Activated CD4-positive, alpha-beta T cell treated with anti-CD3 and anti-CD28 coated beads, Interleukin-2, amount 10 ng/mL, durations not matched to agents 24 days and 14 days (primary cell): ENCODE data around the gene ANKAR. TPM values are rescaled to one million over a fixed set of nuclear protein-coding genes. Genes with fewer than 3 reads are reported as not detected.
"Not testable (repeated sequence)": the region's sequence is repeated elsewhere in the genome, so short reads cannot be mapped to it uniquely, and the experiment has no call there.

Source experiments
- DNase-seq: peaks from one replicate; pipeline ENCODE4 v3.0.0; 2022
- H3K27ac Mint-ChIP-seq: one replicate; pipeline ENCODE4 v1.8.0; 2022; ENCODE audit warnings: mild to moderate bottlenecking, mixed read lengths
- H3K27me3 Mint-ChIP-seq: one replicate; pipeline ENCODE4 v1.8.0; 2022; ENCODE audit warnings: mixed read lengths
- H3K36me3 Mint-ChIP-seq: one replicate; pipeline ENCODE4 v1.8.0; 2022; ENCODE audit warnings: low read depth, mild to moderate bottlenecking, mixed read lengths
- H3K4me1 Mint-ChIP-seq: one replicate; pipeline ENCODE4 v1.8.0; 2021; ENCODE audit warnings: mixed read lengths
- H3K4me3 Mint-ChIP-seq: one replicate; pipeline ENCODE4 v1.8.0; 2022; ENCODE audit warnings: mild to moderate bottlenecking, moderate library complexity, mixed read lengths
- H3K9me3 Mint-ChIP-seq: one replicate; pipeline ENCODE4 v1.8.0; 2021; ENCODE audit warnings: mixed read lengths
- intact Hi-C: fragments of 100-400 bp; cut with micrococcal nuclease; formaldehyde crosslinking; loops from one replicate; pipeline ENCODE4 v1.15.1; 2023
- total RNA-seq: library from RNA; stranded (reverse); gene quantifications from 2 replicates; pipeline ENCODE4 v1.2.3, GENCODE V29; 2022

The ANKAR gene
- total RNA-seq, 1 donor from 2014 or later = 3.4 TPM

GRCh38 chr2:189673661-189674373 lies 653 bp upstream of the ANKAR start:
- H3K4me1 Mint-ChIP-seq = peaks cover 24% of the 10 kb centered on the region
- peaks cover 49% of the 10 kb centered on the region for H3K36me3 Mint-ChIP-seq
- no peaks in the 10 kb centered on the region for H3K27me3 Mint-ChIP-seq
- H3K27ac Mint-ChIP-seq = peak overlapping the region; percentile 83
- intact Hi-C loops = loop anchor here (1.0 to 2.0 kb wide), 3 partner anchors 13 to 110 kb away; partner anchors contain the start of genes ASNSD1, ORMDL1 and PMS1
- peak overlapping the region; percentile 86 for H3K4me3 Mint-ChIP-seq
- peaks cover 11% of the 10 kb centered on the region for H3K9me3 Mint-ChIP-seq
- no peak for DNase-seq

- Mint-ChIP-seq H3K4me1 (peaks cover 36% of the 10 kb centered on the region), H3K9me3 (peaks cover 17% of the 10 kb centered on the region), H3K36me3 (peaks cover 49% of the 10 kb centered on the region), H3K27ac (no peak overlapping the region), H3K4me3 (no peak overlapping the region), H3K27me3 (no peaks in the 10 kb centered on the region)
- intact Hi-C loops = no loop called here
- no peak for DNase-seq
Observed at GRCh38 chr2:189676471-189676870, 2.0 kb downstream of the ANKAR start.

GRCh38 chr2:189679226-189679625 lies 4.8 kb downstream of the ANKAR start:
- intact Hi-C loops = no loop called here
- peaks cover 26% of the 10 kb centered on the region for H3K4me1 Mint-ChIP-seq

GRCh38 chr2:189681203-189681602 lies 6.7 kb downstream of the ANKAR start:
- DNase-seq = no peak
- no peak overlapping the region for H3K4me3 Mint-ChIP-seq
- intact Hi-C loops = no loop called here
- no peaks in the 10 kb centered on the region for H3K27me3 Mint-ChIP-seq
- H3K36me3 Mint-ChIP-seq = peaks cover 27% of the 10 kb centered on the region
- H3K4me1 Mint-ChIP-seq = peaks cover 21% of the 10 kb centered on the region
- H3K9me3 Mint-ChIP-seq = peaks cover 17% of the 10 kb centered on the region
- H3K27ac Mint-ChIP-seq = no peak overlapping the region

More at GRCh38 chr2:189679226-189679625, 4.8 kb downstream of the ANKAR start:
- Mint-ChIP-seq H3K4me3 (no peak overlapping the region), H3K27me3 (no peaks in the 10 kb centered on the region), H3K9me3 (peaks cover 17% of the 10 kb centered on the region), H3K27ac (no peak overlapping the region), H3K36me3 (peaks cover 32% of the 10 kb centered on the region)
- DNase-seq = no peak

GRCh38 chr2:189681903-189682302 lies 7.4 kb downstream of the ANKAR start:
- Mint-ChIP-seq H3K36me3 (peaks cover 27% of the 10 kb centered on the region), H3K9me3 (peaks cover 17% of the 10 kb centered on the region), H3K27me3 (no peaks in the 10 kb centered on the region), H3K4me3 (no peak overlapping the region), H3K27ac (no peak overlapping the region), H3K4me1 (peaks cover 21% of the 10 kb centered on the region)
- intact Hi-C loops = no loop called here
- DNase-seq = no peak

GRCh38 chr2:189683348-189683747 lies 8.9 kb downstream of the ANKAR start:
- no peak overlapping the region for H3K4me3 Mint-ChIP-seq
- peaks cover 17% of the 10 kb centered on the region for H3K36me3 Mint-ChIP-seq
- no peaks in the 10 kb centered on the region for H3K27me3 Mint-ChIP-seq
- no peak for DNase-seq
- peaks cover 21% of the 10 kb centered on the region for H3K4me1 Mint-ChIP-seq
- peaks cover 7% of the 10 kb centered on the region for H3K9me3 Mint-ChIP-seq
- intact Hi-C loops = no loop called here
- H3K27ac Mint-ChIP-seq = no peak overlapping the region

GRCh38 chr2:189684811-189685210 lies 10.3 kb downstream of the ANKAR start:
- peaks cover 6% of the 10 kb centered on the region for H3K9me3 Mint-ChIP-seq
- H3K36me3 Mint-ChIP-seq = peaks cover 7% of the 10 kb centered on the region
- no peak overlapping the region for H3K4me3 Mint-ChIP-seq
- no peaks in the 10 kb centered on the region for H3K27me3 Mint-ChIP-seq
- DNase-seq = no peak
- H3K27ac Mint-ChIP-seq = no peak overlapping the region
- intact Hi-C loops = no loop called here
- H3K4me1 Mint-ChIP-seq = peaks cover 17% of the 10 kb centered on the region

GRCh38 chr2:189685540-189686229 lies 11.2 kb downstream of the ANKAR start:
- intact Hi-C loops = no loop called here
- Mint-ChIP-seq H3K27me3 (no peaks in the 10 kb centered on the region), H3K4me3 (no peak overlapping the region), H3K9me3 (no peaks in the 10 kb centered on the region), H3K27ac (no peak overlapping the region), H3K36me3 (peaks cover 3% of the 10 kb centered on the region), H3K4me1 (peaks cover 10% of the 10 kb centered on the region)
- DNase-seq = no peak

- H3K4me1 Mint-ChIP-seq, intact Hi-C loops, H3K36me3 Mint-ChIP-seq, DNase-seq, H3K4me3 Mint-ChIP-seq, H3K27me3 Mint-ChIP-seq, H3K9me3 Mint-ChIP-seq, H3K27ac Mint-ChIP-seq: not testable (repeated sequence)
Observed at GRCh38 chr2:189687796-189688195, 13.3 kb downstream of the ANKAR start.

- intact Hi-C loops = no loop called here
- peaks cover 2% of the 10 kb centered on the region for H3K36me3 Mint-ChIP-seq
- H3K9me3 Mint-ChIP-seq = no peaks in the 10 kb centered on the region
- no peaks in the 10 kb centered on the region for H3K4me1 Mint-ChIP-seq
- H3K27ac Mint-ChIP-seq = no peak overlapping the region
- DNase-seq = no peak
- H3K27me3 Mint-ChIP-seq = no peaks in the 10 kb centered on the region
- no peak overlapping the region for H3K4me3 Mint-ChIP-seq
Observed at GRCh38 chr2:189696223-189696622, 21.8 kb downstream of the ANKAR start.

- no peak overlapping the region for H3K4me3 Mint-ChIP-seq
- H3K27me3 Mint-ChIP-seq = no peaks in the 10 kb centered on the region
- H3K27ac Mint-ChIP-seq = no peak overlapping the region
- peaks cover 2% of the 10 kb centered on the region for H3K36me3 Mint-ChIP-seq
- peak; percentile 81 for DNase-seq
- H3K9me3 Mint-ChIP-seq = no peaks in the 10 kb centered on the region
- no peaks in the 10 kb centered on the region for H3K4me1 Mint-ChIP-seq
- intact Hi-C loops = loop anchor here (1.0 to 2.0 kb wide), 2 partner anchors 23 to 37 kb away; partner anchors contain the start of genes ANKAR and ASNSD1
Observed at GRCh38 chr2:189698020-189698887, 23.8 kb downstream of the ANKAR start.

- H3K27me3 Mint-ChIP-seq = no peaks in the 10 kb centered on the region
- no peaks in the 10 kb centered on the region for H3K9me3 Mint-ChIP-seq
- DNase-seq = no peak
- H3K36me3 Mint-ChIP-seq = no peaks in the 10 kb centered on the region
- H3K4me3 Mint-ChIP-seq = no peak overlapping the region
- intact Hi-C loops = no loop called here
- no peak overlapping the region for H3K27ac Mint-ChIP-seq
- no peaks in the 10 kb centered on the region for H3K4me1 Mint-ChIP-seq
Observed at GRCh38 chr2:189700681-189701080, 26.2 kb downstream of the ANKAR start.

- Mint-ChIP-seq H3K36me3 (no peaks in the 10 kb centered on the region), H3K27me3 (no peaks in the 10 kb centered on the region), H3K4me3 (no peak overlapping the region), H3K4me1 (no peaks in the 10 kb centered on the region), H3K27ac (no peak overlapping the region), H3K9me3 (no peaks in the 10 kb centered on the region)
- intact Hi-C loops = no loop called here
- DNase-seq = no peak
Observed at GRCh38 chr2:189702071-189702470, 27.6 kb downstream of the ANKAR start.
